ENCODE measurements around the gene SPATA31D3. TPM values are rescaled to one million over a fixed set of nuclear protein-coding genes. Genes with fewer than 3 reads are reported as not detected.

SPATA31D3 gene
- total RNA-seq, 2 donors from 2014 or later, result not detected

DNA sequence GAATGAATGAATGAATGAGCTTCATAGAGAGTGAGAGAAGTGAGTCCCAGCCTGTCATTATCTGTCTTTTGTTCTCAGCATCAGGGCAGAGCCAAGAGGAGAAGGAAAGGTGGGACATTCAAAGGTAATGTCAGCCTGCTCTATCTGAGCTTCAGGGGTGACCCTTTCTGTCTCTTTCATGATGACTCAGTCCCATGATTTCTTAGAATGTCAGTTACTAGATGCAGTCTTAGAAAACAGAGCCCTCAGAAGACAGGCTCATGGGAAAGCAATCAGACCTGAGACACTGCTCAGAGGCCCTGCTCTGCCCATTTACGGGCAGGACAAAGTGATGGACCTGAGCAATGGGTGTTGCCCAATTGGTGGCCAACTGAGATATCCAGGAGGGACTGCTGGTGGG is 46.4 kb downstream of the SPATA31D3 start:
- Mint-ChIP-seq H3K36me3 (ENCODE audit: low read depth) (no peaks in the 10 kb centered on the region), H3K27ac (no peak overlapping the region), H3K9me3 (no peaks in the 10 kb centered on the region), H3K4me1 (no peaks in the 10 kb centered on the region), H3K4me3 (no peak overlapping the region), H3K27me3 (ENCODE audit: insufficient read depth) (peaks cover 82% of the 10 kb centered on the region)
- DNase-seq, result no peak
- no peaks in the 10 kb centered on the region for H3K9me3 ChIP-seq (ENCODE audit: control insufficient read depth, low read length)
- TF ChIP-seq, protein P1, sequence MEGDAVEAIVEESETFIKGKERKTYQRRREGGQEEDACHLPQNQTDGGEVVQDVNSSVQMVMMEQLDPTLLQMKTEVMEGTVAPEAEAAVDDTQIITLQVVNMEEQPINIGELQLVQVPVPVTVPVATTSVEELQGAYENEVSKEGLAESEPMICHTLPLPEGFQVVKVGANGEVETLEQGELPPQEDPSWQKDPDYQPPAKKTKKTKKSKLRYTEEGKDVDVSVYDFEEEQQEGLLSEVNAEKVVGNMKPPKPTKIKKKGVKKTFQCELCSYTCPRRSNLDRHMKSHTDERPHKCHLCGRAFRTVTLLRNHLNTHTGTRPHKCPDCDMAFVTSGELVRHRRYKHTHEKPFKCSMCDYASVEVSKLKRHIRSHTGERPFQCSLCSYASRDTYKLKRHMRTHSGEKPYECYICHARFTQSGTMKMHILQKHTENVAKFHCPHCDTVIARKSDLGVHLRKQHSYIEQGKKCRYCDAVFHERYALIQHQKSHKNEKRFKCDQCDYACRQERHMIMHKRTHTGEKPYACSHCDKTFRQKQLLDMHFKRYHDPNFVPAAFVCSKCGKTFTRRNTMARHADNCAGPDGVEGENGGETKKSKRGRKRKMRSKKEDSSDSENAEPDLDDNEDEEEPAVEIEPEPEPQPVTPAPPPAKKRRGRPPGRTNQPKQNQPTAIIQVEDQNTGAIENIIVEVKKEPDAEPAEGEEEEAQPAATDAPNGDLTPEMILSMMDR (conservative IDR thresholded peaks at IDR 0.05), result no peak
- no peak overlapping the region for H3K9ac ChIP-seq (ENCODE audit: extremely low read depth, low read length, poor library complexity, severe bottlenecking)
- H3K36me3 ChIP-seq (ENCODE audit: control insufficient read depth, insufficient read depth, low read length), result no peaks in the 10 kb centered on the region
- no peak overlapping the region for H3K27ac ChIP-seq (ENCODE audit: low read depth, low read length)
- H3K4me1 ChIP-seq (ENCODE audit: control insufficient read depth, insufficient read depth, low read length), result no peaks in the 10 kb centered on the region
- H3K27me3 ChIP-seq (ENCODE audit: control insufficient read depth, insufficient read depth, low read length, poor library complexity, severe bottlenecking), result peaks cover 17% of the 10 kb centered on the region
- H3K4me3 ChIP-seq (ENCODE audit: low read length), result no peak overlapping the region
- 95% methylated on average over 1 of the region's 1 CpG; no CpG with 5 or more reads in 1 of the 2 experiments for WGBS, 2 experiments (ENCODE audit: insufficient coverage in 1 of 2, insufficient read length in 1 of 2)

DNA sequence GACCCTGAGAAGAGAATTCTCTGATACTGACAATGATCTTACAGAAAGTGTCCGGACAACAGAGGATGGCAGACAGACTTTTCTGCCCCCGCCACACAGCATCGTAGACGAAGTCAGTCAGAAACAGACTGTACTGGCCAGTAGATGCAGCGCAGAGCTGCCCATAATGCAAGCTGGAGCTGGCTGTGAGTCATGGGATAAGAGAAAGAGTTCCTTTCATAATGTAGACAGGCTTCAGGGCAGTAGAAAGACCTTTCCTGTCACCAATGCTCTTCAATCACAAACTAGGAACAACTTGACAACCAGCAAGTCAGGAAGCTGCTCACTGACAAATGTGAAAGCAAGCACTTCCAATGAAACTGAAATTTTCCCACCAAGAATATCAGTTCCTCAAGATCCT is 50.4 kb downstream of the SPATA31D3 start:
- Mint-ChIP-seq H3K27me3 (ENCODE audit: insufficient read depth) (peaks cover 98% of the 10 kb centered on the region), H3K36me3 (ENCODE audit: low read depth) (no peaks in the 10 kb centered on the region), H3K4me1 (no peaks in the 10 kb centered on the region), H3K4me3 (no peak overlapping the region), H3K27ac (no peak overlapping the region), H3K9me3 (no peaks in the 10 kb centered on the region)
- peaks cover 42% of the 10 kb centered on the region for H3K27me3 ChIP-seq (ENCODE audit: control insufficient read depth, insufficient read depth, low read length, poor library complexity, severe bottlenecking)
- no peak overlapping the region for H3K4me3 ChIP-seq (ENCODE audit: low read length)
- H3K9ac ChIP-seq (ENCODE audit: extremely low read depth, low read length, poor library complexity, severe bottlenecking), result no peak overlapping the region
- H3K4me1 ChIP-seq (ENCODE audit: control insufficient read depth, insufficient read depth, low read length), result no peaks in the 10 kb centered on the region
- H3K9me3 ChIP-seq (ENCODE audit: control insufficient read depth, low read length), result no peaks in the 10 kb centered on the region
- 91 to 100% methylated on average over 2 to 5 of the region's 5 CpGs for WGBS, 2 experiments (ENCODE audit: insufficient coverage in 1 of 2, insufficient read length in 1 of 2)
- no peak for DNase-seq
- TF ChIP-seq, protein P1 (conservative IDR thresholded peaks at IDR 0.05), result no peak
- no peak overlapping the region for H3K27ac ChIP-seq (ENCODE audit: low read depth, low read length)
- H3K36me3 ChIP-seq (ENCODE audit: control insufficient read depth, insufficient read depth, low read length), result no peaks in the 10 kb centered on the region

Other genes starting within 250 kb of the SPATA31D3 start
- gene SPATA31D4, start 15.1 kb upstream of the SPATA31D3 start, total RNA-seq, result not detected
- not detected for gene SPATA31D1, start 45.3 kb downstream of the SPATA31D3 start, total RNA-seq

Data from endodermal cell (in vitro differentiated cells).